ENCODE measurements around the gene MORN4.

The MORN4 gene

DNA sequence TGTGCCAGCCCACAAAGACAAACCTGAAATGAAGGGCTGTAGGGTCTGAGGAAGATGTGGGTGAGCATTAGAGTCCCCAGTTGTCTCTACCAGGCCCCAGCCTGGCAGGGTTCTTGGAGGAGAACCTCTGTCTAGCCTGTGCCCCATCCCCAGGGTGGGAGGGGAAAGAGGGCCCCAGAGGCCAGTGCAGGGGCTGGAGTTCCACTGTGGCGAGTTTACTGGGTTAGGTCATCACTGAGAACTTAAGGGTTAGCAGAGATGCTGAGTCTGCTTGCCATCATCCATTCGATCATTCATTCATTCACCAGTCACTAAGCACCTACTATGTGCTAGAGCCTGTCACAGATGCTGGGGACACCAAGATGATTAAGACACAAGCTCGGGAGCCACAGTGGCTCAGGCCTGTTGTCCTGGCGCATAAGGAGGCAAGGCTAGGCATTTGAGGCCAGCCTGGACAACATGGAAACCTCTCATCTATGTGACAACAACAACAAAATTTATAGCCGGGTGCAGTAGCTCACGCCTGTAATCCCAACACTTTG lies 58.1 kb downstream of the MORN4 start:
- no peak for DNase-seq (ENCODE audit: low read depth in 1 of 2, low spot score in 1 of 2)

DNA sequence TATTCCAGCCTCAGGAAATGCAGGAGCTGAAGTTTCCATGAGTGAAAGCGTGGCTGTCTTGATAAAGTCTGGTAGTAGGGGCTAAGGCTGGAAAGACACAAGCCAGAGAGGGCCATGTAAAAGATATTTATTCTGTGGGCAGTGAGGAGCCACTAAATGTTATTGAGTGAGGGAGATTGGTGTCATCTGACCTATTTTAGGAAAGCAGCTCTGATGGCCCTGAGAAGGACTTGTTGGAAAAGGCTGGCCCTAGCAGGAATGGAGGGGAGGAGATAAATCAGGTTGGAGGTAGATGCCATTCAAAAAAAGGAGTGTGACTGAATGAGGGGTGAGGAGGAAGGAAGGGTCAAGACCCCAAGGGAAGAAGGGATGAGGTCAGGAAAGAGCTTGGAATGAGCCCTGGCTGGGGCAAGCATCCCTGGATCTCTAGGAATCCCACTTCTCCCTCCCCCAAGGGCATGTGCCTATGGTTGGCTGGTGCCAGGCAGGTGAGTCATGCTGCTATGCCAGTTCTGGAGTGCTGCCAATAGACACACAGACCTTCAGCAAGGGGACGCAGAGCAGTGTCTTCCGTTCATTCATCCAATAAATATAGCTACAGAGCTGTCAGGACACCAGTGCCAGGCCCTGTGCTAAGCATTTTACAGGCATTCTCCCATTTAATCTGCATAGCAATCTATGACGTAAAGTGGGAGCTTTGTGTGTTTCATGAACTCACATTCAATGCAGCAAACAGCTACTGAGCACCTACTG lies 58.8 kb downstream of the MORN4 start:
- DNase-seq (ENCODE audit: low read depth in 1 of 2, low spot score in 1 of 2), result no peak

DNA sequence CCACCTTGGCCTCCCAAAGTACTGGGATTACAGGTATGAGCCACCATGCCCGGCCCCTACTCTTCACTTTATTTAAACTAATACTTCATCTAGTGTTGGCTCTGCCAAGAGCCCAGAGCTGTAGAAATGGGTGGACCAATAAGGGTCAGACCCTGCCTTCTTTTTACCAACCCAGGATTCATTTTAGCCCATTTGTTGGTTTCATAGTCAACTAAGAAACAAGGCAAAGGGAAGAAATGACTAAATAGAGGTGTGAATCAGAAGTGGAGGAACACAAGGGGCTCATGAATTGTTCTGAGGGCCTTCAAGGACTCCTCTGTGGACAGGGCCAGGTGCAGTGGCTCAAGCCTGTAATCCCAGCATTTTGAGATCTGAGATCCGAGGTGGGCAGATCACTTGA lies 59.6 kb downstream of the MORN4 start:
- no peak for DNase-seq (ENCODE audit: low read depth in 1 of 2, low spot score in 1 of 2)

DNA sequence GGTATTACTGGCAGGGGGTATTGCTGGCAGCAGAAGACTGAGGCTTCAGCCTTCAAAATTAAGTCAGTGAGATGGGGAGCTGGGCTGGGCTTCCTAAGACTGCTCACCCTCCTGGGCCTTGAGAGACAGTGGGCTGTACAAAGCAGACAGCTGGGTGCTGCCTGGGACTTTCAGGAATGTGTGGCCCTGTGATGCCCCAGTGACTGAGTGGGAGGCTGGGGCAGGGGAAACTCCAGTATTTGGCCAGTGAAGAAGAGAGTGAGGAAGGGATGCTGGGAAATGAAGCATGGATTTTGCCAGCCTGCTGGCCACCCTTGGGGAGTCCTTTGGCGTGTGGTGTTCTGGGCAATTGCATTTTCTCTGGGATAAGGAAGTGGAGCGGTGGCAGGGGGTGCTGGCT lies 60.3 kb downstream of the MORN4 start:
- DNase-seq (ENCODE audit: low read depth in 1 of 2, low spot score in 1 of 2), result no peak

DNA sequence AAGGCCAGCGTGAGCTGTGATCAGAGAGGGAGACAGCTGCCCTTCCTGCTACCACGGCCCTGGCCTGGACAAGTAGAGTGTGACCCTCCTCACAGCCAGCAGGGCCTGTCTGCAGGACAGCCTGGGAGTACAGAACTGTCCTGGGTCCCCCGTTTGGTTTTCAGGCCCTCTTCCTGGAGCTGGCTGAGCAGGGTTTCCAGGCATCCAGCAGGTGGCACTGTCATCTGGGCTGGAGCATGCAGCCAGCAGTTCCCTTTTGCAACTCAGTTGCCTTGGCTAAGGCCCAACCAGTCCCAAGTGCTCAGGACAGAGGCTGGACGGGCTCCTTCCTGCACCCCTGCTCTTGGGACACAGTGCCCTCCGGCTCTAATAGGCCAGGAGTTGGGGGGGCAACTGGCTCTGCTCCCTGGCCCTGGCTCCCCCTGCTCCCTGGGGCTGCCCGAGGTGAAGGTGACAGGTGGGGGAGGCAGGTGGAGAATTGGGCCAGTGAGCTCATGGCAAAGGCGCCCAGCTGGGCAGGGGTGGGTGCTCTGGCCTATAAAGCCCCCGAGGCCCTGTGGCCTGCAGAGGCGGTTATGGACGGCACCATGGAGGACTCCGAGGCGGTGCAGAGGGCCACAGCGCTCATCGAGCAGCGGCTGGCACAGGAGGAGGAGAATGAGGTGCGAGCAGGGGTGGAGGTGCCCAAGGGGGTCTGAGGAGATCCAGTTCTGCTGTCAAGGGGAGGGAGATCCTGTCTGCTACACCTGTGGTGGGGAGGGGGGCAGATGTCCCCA lies 60.9 kb downstream of the MORN4 start, which contains the start of gene ANKRD2:
TSS of gene ANKRD2 (plus strand) at position 566 of the 776 bp plus-strand sequence. CDS start at position 576, 10 bp downstream.
- DNase-seq (ENCODE audit: low read depth in 1 of 2, low spot score in 1 of 2), result peak in 1 of 2 donors; percentile 18

DNA sequence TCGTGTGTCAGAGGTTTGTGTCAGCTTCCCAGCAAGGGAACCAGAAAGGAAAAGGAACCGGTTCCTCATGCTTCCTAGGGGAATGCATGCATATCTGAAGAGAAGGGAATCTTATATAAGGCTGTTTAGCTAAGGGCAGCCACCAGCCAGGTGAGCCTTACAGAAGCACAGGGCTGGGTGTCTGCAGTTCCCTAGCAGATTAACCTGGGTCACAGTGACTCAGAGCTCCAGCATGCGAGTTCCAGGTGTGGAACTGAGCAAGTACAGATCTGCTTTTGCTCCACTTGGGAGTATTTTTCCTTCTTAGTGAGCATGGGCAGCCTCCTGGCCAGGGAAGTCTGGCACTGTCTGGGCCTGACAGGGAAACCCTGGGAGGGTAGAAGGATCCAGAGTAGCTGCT lies 61.7 kb downstream of the MORN4 start:
- no peak for DNase-seq (ENCODE audit: low read depth in 1 of 2, low spot score in 1 of 2)

DNA sequence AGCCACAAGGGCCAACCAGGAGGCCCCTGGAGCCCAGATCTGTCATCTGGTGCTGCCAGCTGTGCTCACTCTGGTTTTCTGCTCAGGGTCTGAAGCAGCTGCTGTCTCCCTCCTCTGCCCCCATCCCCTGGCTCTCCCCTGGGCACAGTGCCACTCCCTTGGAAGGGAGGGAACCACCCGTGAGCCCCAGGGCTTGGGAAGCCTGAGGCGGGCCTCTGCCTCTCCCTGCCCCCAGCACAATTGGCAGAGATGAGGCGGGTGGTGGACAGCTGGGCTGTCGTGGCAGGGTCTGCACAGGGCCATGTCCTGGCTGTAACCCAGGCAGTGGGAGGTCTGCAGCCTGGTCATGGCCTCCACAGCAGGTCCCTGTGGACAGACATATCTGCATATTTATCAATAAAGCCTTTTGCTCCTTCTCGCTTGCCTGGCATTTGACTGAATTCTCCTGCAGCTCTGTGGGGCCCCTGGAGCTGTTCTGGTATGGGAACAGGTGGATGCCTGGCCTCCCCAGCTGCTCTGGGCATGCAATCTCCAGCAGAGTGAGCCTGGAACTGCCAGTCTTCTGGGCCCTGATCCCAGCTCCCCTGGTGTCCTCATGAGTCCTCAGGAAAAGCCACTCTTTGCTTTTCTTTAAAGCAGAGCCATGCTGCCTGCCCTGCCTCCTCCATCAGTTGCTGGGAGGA lies 62.4 kb downstream of the MORN4 start:
- DNase-seq (ENCODE audit: low read depth in 1 of 2, low spot score in 1 of 2), result no peak

DNA sequence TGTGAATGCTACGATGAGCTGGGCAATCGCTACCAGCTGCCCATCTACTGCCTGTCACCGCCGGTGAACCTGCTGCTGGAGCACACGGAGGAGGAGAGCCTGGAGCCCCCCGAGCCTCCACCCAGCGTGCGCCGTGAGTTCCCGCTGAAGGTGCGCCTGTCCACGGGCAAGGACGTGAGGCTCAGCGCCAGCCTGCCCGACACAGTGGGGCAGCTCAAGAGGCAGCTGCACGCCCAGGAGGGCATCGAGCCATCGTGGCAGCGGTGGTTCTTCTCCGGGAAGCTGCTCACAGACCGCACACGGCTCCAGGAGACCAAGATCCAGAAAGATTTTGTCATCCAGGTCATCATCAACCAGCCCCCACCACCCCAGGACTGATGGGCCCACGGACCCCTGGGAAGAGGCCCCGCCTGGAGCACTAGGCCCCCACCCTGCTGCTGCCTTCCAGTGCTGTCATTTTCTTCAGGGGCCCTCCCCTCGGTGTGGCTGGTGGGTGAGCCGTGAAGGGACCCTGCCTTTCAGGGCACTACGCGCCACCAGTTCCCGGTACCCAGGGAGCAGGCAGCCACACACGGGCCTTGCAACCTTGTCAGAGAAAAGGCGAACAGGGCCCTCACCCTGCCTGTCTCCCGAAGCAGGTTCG lies 63.0 kb downstream of the MORN4 start:
- no peak for DNase-seq (ENCODE audit: low read depth in 1 of 2, low spot score in 1 of 2)

DNA sequence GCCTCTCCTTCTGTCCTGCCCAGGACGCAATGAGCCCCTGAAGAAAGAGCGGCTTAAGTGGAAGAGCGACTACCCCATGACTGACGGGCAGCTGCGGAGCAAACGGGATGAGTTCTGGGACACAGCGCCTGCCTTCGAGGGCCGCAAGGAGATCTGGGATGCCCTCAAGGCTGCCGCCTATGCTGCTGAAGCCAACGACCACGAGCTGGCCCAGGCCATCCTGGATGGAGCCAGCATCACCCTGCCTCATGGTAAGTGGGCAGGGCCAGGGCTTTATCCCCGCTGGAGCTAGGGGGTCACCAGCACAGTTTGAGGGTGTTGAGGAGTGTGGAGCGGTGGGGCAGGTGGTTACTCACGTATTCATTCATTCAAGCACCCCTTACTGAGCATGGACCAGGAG lies 65.4 kb downstream of the MORN4 start:
- no peak for DNase-seq (ENCODE audit: low read depth in 1 of 2, low spot score in 1 of 2)

DNA sequence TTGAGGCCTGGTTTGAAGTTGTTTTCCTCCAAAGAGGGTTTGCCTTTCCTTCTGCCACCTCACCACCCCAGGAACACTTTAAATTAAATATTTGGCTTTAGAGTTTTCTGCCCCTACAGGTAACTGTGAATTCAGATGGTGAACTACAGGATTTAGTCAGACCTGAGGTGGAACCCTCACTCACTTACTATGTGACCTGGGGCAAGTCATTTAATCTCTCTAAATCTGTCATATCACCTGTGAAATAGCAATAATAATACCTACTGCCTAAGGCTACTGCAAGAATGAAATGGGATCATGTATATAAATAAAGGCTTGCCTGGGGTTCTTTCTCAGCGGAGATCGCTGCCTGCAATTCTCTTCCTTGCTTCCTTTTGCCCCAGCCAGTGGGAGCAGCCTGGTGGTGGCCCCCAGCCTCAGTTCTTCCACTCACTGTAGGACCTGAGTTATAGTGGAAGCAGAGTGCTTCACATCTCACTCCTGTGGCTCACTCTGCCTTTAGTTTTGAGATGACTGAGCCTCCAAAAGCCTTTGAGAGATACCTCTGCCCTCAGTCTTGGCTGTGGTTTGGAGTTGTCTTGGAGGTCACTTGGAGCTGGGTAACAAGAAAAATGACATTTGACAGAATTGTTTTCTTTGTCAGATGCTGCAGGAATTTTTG lies 66.8 kb downstream of the MORN4 start:
- no peak for DNase-seq (ENCODE audit: low read depth in 1 of 2, low spot score in 1 of 2)

DNA sequence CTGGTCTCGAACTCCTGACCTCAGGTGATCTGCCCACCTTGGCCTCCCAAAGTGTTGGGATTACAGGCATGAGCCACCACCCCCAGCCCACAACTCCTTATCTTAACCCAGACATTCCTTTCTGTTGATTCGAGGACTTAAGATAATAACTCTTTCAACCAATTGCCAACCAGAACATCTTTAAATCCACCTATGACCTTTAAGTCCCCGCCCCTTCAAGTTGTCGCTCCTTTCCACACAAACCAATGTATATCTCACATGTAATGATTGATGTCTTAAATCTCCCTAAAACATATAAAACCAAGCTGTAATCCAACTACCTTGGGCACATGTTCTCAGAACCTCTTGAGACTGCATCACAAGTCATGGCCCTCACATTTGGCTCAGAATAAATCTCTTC lies 68.5 kb downstream of the MORN4 start:
- no peak for DNase-seq (ENCODE audit: low read depth in 1 of 2, low spot score in 1 of 2)
